Spleen (tissue), 11 donors: ENCODE measurements around the gene LYRM7. TPM values are rescaled to one million over a fixed set of nuclear protein-coding genes. Genes with fewer than 3 reads are reported as not detected.
"Not testable (repeated sequence)": the region's sequence is repeated elsewhere in the genome, so short reads cannot be mapped to it uniquely, and the experiment has no call there.

Experiments
- DNase-seq: peaks from one replicate; pipeline ENCODE4 v3.0.0-alpha.2; 2020
- H3K27ac ChIP-seq, 8 donors: fragments of 200-600 bp; sonication (generic) in 7 of 8; 1 replicate in 4 of 8; 2 replicates in 4 of 8; pipeline versions ENCODE4 v1.5.0 to v1.8.0; 2016 to 2021; ENCODE audit warnings: inconsistent platforms in 4 of 8, mild to moderate bottlenecking in 4 of 8, moderate library complexity in 1 of 8
- H3K27me3 ChIP-seq, 7 donors: fragments of 200-600 bp; sonication (generic) in 6 of 7; replicated peaks in 1 of 7; 1 replicate in 4 of 7; 2 replicates in 3 of 7; pipeline versions ENCODE4 v1.5.0 to v1.8.0; 2016 to 2021; ENCODE audit warnings: inconsistent platforms in 3 of 7, mild to moderate bottlenecking in 1 of 7
- H3K36me3 ChIP-seq, 6 donors: fragments of 200-600 bp; sonication (generic) in 5 of 6; 1 replicate in 4 of 6; 2 replicates in 2 of 6; pipeline versions ENCODE4 v1.5.0 to v1.8.0; 2016 to 2021; ENCODE audit warnings: inconsistent platforms in 2 of 6
- H3K4me1 ChIP-seq, 6 donors: fragments of 200-600 bp; sonication (generic) in 5 of 6; 1 replicate in 3 of 6; 2 replicates in 3 of 6; pipeline versions ENCODE4 v1.5.0 to v1.8.0; 2016 to 2021; ENCODE audit warnings: inconsistent platforms in 3 of 6
- H3K4me3 ChIP-seq, 8 donors: fragments of 200-600 bp; sonication (generic) in 7 of 8; 1 replicate in 4 of 8; 2 replicates in 4 of 8; pipeline versions ENCODE4 v1.5.0 to v1.8.0; 2016 to 2021; ENCODE audit warnings: inconsistent platforms in 4 of 8, mild to moderate bottlenecking in 4 of 8, moderate library complexity in 2 of 8
- H3K9me3 ChIP-seq, 8 donors: fragments of 200-600 bp; sonication (generic) in 7 of 8; 1 replicate in 4 of 8; 2 replicates in 4 of 8; pipeline versions ENCODE4 v1.5.0 to v1.8.0; 2016 to 2021; ENCODE audit warnings: inconsistent platforms in 4 of 8
- CTCF ChIP-seq, 11 experiments: fragments of 200-600 bp in 7 of 11; fragments of 450-650 bp in 4 of 11; sonication (generic) in 4 of 11; IDR thresholded peaks in 8 of 11; conservative IDR thresholded peaks in 3 of 11; 1 replicate in 7 of 11; 2 replicates in 4 of 11; pipeline versions ENCODE4 v1.4.0 to v1.8.0; 2016 to 2021; ENCODE audit warnings: antibody characterized with exemption in 11 of 11, inconsistent platforms in 4 of 11, mild to moderate bottlenecking in 1 of 11
- POLR2A ChIP-seq, 3 donors: fragments of 450-650 bp; IDR thresholded peaks; one replicate each; pipeline ENCODE4 v1.5.1; 2017; ENCODE audit warnings: antibody characterized with exemption in 3 of 3, mild to moderate bottlenecking in 1 of 3
- POLR2AphosphoS5 ChIP-seq, 3 donors: sonication (generic); formaldehyde crosslinking; IDR thresholded peaks; one replicate each; pipeline ENCODE4 v1.5.1; 2017; ENCODE audit warnings: antibody characterized with exemption in 3 of 3
- WGBS, 5 donors: extraction: QIAGEN DNeasy Blood & Tissue Kit in 3 of 5; methylation state at CpG; one replicate each; pipeline versions ENCODE4 v1.1.5 to v1.1.7; 2013 to 2018; 5-methylcytosine and 5-hydroxymethylcytosine counted together
- intact Hi-C: fragments of 100-400 bp; cut with DNase I; formaldehyde crosslinking; loops from one replicate; pipeline ENCODE4 v1.15.0; 2023; ENCODE audit warnings: low total_unique reads
- polyA plus RNA-seq, 3 donors: library from polyadenylated mRNA; stranded (reverse); fragments of 200-250 nt; gene quantifications; one replicate each; pipeline ENCODE4 v1.2.1, GENCODE V29; 2013
- total RNA-seq, 7 donors: library from RNA; depleted of rRNA in 3 of 7; stranded (reverse); fragments of >200 nt in 3 of 7; fragmentation: NEBNext Ultra II Directional in 4 of 7; extraction: Animal tissue kit (Norgen Biotek cat#: 25700) in 4 of 7; gene quantifications; one replicate each; pipeline versions ENCODE4 v1.1.0 to v1.2.1, GENCODE V29; 2016 to 2021
- donor health status: healthy with polysubstance abuse.
- donor health status: DM: no; HTN: no; CAD: no; lungs with moderate emphysema.
- donor health status: DM: no; HTN: no; CAD: no.
- donor health status: Bipolar disorder and iron deficiency.
- donor health status: healthy.
- donor health status: DM: no; HTN: no; CAD: no.
- donor health status: DM: yes; HTN: yes; CAD: no.

Gene LYRM7
- total and polyA plus RNA-seq, 10 donors: 3.2 to 13.3 (median 9.0) TPM

- Histone ChIP-seq H3K4me1 (peaks cover 8 to 35% (median 15%) of the 10 kb centered on the region in 6 donors), H3K36me3 (peaks cover 0 to 15% (median 0%) of the 10 kb centered on the region in 6 donors), H3K27me3 (no peaks in the 10 kb centered on the region), H3K4me3 (no peak overlapping the region), H3K9me3 (peaks cover 0 to 22% (median 17%) of the 10 kb centered on the region in 8 donors), H3K27ac (no peak overlapping the region)
- intact Hi-C loops: no loop called here
- DNase-seq: no peak
- TF ChIP-seq POLR2AphosphoS5 (IDR thresholded peaks at IDR 0.05): no peak
- TF ChIP-seq CTCF (IDR thresholded peaks at IDR 0.05 in 8 of 11, conservative IDR thresholded peaks at IDR 0.05 in 3 of 11): no peak
- TF ChIP-seq POLR2A (IDR thresholded peaks at IDR 0.05): no peak
- 95 to 98% (median 97%) methylated on average over 4 of the region's 4 CpGs for WGBS, 5 donors
Measured at GRCh38 chr5:131246504-131246903, 75.8 kb downstream of the LYRM7 start.

DNA sequence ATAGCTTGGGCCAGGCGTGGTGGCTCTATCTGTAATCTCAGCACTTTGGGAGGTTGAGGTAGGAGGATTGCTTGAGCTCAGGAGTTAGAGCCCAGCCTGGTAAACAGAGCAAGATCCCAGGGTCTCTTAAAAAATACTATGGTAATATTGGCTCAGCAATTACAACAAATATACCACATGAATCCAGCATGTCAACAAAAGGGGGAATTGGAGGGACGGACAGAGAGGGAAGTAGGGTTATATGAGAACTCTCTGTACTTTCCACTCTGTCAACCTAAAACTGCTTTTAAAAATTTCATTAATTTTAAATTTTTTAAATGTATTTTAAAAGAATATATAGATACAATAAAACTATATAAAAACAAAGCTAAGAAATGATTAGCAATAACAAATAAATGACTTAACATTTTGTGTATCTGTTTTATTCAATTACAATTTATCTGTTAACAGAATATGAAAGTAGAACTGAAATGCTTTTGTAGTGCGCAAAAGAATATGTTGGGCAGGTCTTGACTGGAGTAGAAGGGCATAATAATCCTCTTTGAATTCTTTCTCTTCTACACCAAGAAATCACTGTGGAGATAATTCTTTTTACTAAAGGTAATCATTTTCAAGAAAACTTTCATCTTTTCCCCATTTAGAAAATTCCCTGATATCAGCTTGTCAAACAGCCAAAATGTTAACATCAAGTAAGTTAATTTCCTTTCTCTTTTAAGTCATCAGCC is 80.2 kb downstream of the LYRM7 start:
- peak overlapping the region; percentile 59 to 100 (median 93) for H3K27ac ChIP-seq
- H3K4me3 ChIP-seq: no peak overlapping the region
- H3K4me1 ChIP-seq: peaks cover 14 to 75% (median 55%) of the 10 kb centered on the region in 6 donors
- TF ChIP-seq POLR2AphosphoS5 (IDR thresholded peaks at IDR 0.05): no peak
- peaks cover 0 to 15% (median 14%) of the 10 kb centered on the region in 8 donors for H3K9me3 ChIP-seq
- H3K36me3 ChIP-seq: peaks cover 0 to 12% (median 0%) of the 10 kb centered on the region in 6 donors
- no peaks in the 10 kb centered on the region for H3K27me3 ChIP-seq
- WGBS, 5 donors: 63 to 68% (median 64%) methylated on average over 3 of the region's 3 CpGs
- DNase-seq: no peak
- intact Hi-C loops: no loop called here

DNA sequence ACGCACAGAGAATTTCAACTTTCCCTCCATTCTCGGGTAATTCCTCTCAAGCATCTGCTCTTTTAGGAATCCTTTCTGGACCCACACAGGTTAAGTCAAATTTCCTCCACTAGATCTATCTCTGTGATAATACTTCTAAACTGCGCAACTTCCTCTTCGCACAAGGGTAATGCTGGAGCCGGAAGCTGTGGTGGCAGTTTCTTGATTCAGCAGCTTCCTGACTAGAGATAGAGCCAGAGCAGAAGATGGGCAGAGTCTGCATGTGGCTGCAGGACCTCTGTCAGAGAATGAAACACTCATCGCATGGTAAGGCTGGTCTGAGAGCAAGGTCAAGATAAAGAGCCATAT is 82.1 kb downstream of the LYRM7 start:
- DNase-seq: peak; percentile 93
- TF ChIP-seq POLR2A (IDR thresholded peaks at IDR 0.05) (peak in 2 of 3 donors; percentile 70 to 88), POLR2AphosphoS5 (IDR thresholded peaks at IDR 0.05) (peak; percentile 33 to 98 (median 68)), CTCF (IDR thresholded peaks at IDR 0.05 in 8 of 11, conservative IDR thresholded peaks at IDR 0.05 in 3 of 11) (peak in 2 of 11 experiments; percentile 13 to 23)
- Histone ChIP-seq H3K4me3 (peak overlapping the region; percentile 18 to 72 (median 35)), H3K9me3 (no peaks in the 10 kb centered on the region), H3K27ac (peak overlapping the region; percentile 81 to 100 (median 94)), H3K36me3 (no peaks in the 10 kb centered on the region), H3K4me1 (peaks cover 17 to 94% (median 72%) of the 10 kb centered on the region in 6 donors), H3K27me3 (no peaks in the 10 kb centered on the region)
- intact Hi-C loops: no loop called here
- WGBS, 5 donors: 9 to 23% (median 12%) methylated on average over 6 of the region's 6 CpGs

- H3K27me3 ChIP-seq, H3K9me3 ChIP-seq, H3K36me3 ChIP-seq, intact Hi-C loops: not testable (repeated sequence)
- H3K27ac ChIP-seq: peak overlapping the region; percentile 81 to 100 (median 94)
- H3K4me3 ChIP-seq: peak overlapping the region in 7 of 8 donors; percentile 32 to 72 (median 36)
- DNase-seq: peak; percentile 72
- H3K4me1 ChIP-seq: peaks cover 25 to 99% (median 85%) of the 10 kb centered on the region in 6 donors
- 77 to 91% (median 85%) methylated on average over 10 of the region's 10 CpGs for WGBS, 5 donors
Measured at GRCh38 chr5:131254025-131254424, 83.3 kb downstream of the LYRM7 start.

DNA sequence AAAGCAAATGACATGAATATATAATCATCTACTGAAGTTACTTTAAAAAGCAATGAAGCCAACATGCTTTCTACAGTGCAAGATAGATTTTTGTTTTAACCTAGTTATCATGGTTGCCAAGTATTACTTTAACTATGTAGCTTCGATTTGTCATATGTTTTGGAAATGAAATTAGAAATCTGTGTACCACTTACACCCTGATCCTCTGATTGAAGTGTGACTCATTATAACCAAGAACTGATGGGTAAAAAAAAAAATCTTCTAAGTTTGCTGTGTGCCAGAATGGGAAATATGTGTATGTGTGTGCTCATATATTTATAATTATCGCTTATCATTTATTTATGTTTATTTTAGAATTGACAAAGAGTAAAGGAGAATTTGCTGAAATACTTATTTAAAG is 84.0 kb downstream of the LYRM7 start:
- 73 to 86% (median 77%) methylated on average over 2 of the region's 2 CpGs for WGBS, 5 donors
- Histone ChIP-seq H3K4me3 (peak overlapping the region in 3 of 8 donors; percentile 38 to 72 (median 42)), H3K27ac (peak overlapping the region; percentile 32 to 100 (median 94)), H3K27me3 (no peaks in the 10 kb centered on the region), H3K36me3 (peaks cover 0 to 5% (median 0%) of the 10 kb centered on the region in 6 donors), H3K4me1 (peaks cover 25 to 100% (median 84%) of the 10 kb centered on the region in 6 donors), H3K9me3 (no peaks in the 10 kb centered on the region)
- TF ChIP-seq POLR2AphosphoS5 (IDR thresholded peaks at IDR 0.05): no peak
- no peak for TF ChIP-seq POLR2A (IDR thresholded peaks at IDR 0.05)
- TF ChIP-seq CTCF (IDR thresholded peaks at IDR 0.05 in 8 of 11, conservative IDR thresholded peaks at IDR 0.05 in 3 of 11): no peak
- DNase-seq: no peak
- intact Hi-C loops: no loop called here
